HL-60 (cell line): Measurements from ENCODE around the gene AADACL3.

Experiments used
- CTCF ChIP-seq: IDR thresholded peaks from one replicate; pipeline ENCODE4 v1.5.1; 2011; ENCODE audit warnings: low read length, control low read depth, inconsistent platforms; ENCODE audit not compliant: insufficient read depth
- GABPA ChIP-seq: IDR thresholded peaks from 2 replicates; pipeline ENCODE4 v1.6.1; 2012; ENCODE audit warnings: low read depth
- POLR2AphosphoS5 ChIP-seq: IDR thresholded peaks from 2 replicates; pipeline ENCODE4 v1.6.1; 2012; ENCODE audit warnings: low read depth
- REST ChIP-seq: IDR thresholded peaks from 2 replicates; pipeline ENCODE4 v1.6.1; 2012; ENCODE audit warnings: low read depth; ENCODE audit not compliant: insufficient replicate concordance

- TF ChIP-seq CTCF = no peak
- no peak for TF ChIP-seq POLR2AphosphoS5
- no peak for TF ChIP-seq REST
- TF ChIP-seq GABPA = no peak
These were observed 61.1 kb downstream of the AADACL3 start for GRCh38 chr1:12776801-12777557.
